HG02798 (cell line): ENCODE data around the gene WIZ.
A peak's percentile ranks its signal among the peaks of the same experiment; 100 is the strongest.
"Not testable (repeated sequence)": the region's sequence is repeated elsewhere in the genome, so short reads cannot be mapped to it uniquely, and the experiment has no call there.

ENCODE experiments used
- ATAC-seq: cut with Tn5 transposase; IDR thresholded peaks from one replicate; pipeline ENCODE4 v1.9.1; 2021; ENCODE audit warnings: mild to moderate bottlenecking; ENCODE audit not compliant: unreplicated experiment, poor library complexity

Gene WIZ

GRCh38 chr19:15449620-15450527 is at the start of gene WIZ:
Gene WIZ (minus strand): TSS chr19:15449956. CDS start chr19:15448307, 1,649 bp downstream.
- peak; percentile 59 for ATAC-seq

GRCh38 chr19:15498910-15499309 is 49.2 kb upstream of the WIZ start:
- ATAC-seq = no peak

- ATAC-seq = no peak
These were observed 48.6 kb upstream of the WIZ start for GRCh38 chr19:15498156-15498858.

GRCh38 chr19:15495151-15495550 is 45.4 kb upstream of the WIZ start:
- ATAC-seq = no peak

GRCh38 chr19:15488489-15489226 is 38.9 kb upstream of the WIZ start:
- ATAC-seq = no peak

GRCh38 chr19:15487038-15487437 is 37.3 kb upstream of the WIZ start:
- no peak for ATAC-seq

- not testable (repeated sequence) for ATAC-seq
These were observed 36.0 kb upstream of the WIZ start for GRCh38 chr19:15485768-15486167.

GRCh38 chr19:15480996-15481395 is 31.2 kb upstream of the WIZ start:
- not testable (repeated sequence) for ATAC-seq

- ATAC-seq = no peak
These were observed 29.9 kb upstream of the WIZ start, which contains the start of gene PGLYRP2 for GRCh38 chr19:15479391-15480345. Gene PGLYRP2 (minus strand): TSS chr19:15479501. CDS start chr19:15479371, 130 bp downstream.

- ATAC-seq = no peak
These were observed 26.6 kb upstream of the WIZ start for GRCh38 chr19:15476325-15476724.

- ATAC-seq = no peak
These were observed 25.9 kb upstream of the WIZ start for GRCh38 chr19:15475611-15476010.

- ATAC-seq = no peak
These were observed 25.4 kb upstream of the WIZ start for GRCh38 chr19:15475169-15475568.

- not testable (repeated sequence) for ATAC-seq
These were observed 24.1 kb upstream of the WIZ start for GRCh38 chr19:15473821-15474220.

GRCh38 chr19:15471639-15472101 is 21.9 kb upstream of the WIZ start:
- no peak for ATAC-seq

- ATAC-seq = no peak
These were observed 19.9 kb upstream of the WIZ start for GRCh38 chr19:15469513-15470297.

GRCh38 chr19:15468675-15469512 is 19.1 kb upstream of the WIZ start:
- ATAC-seq = no peak

- ATAC-seq = no peak
These were observed 18.0 kb upstream of the WIZ start for GRCh38 chr19:15467734-15468214.
